HUDEP-2 (cell line): ENCODE data around the gene LMO7.
A peak's percentile ranks its signal among the peaks of the same experiment; 100 is the strongest.

ENCODE experiments used
- DNase-seq, 76 experiments: peaks; one replicate each; lab custom pipeline; 2025; ENCODE audit not compliant: unreplicated experiment in 76 of 76; lab: John Stamatoyannopoulos, UW

The LMO7 gene

DNA sequence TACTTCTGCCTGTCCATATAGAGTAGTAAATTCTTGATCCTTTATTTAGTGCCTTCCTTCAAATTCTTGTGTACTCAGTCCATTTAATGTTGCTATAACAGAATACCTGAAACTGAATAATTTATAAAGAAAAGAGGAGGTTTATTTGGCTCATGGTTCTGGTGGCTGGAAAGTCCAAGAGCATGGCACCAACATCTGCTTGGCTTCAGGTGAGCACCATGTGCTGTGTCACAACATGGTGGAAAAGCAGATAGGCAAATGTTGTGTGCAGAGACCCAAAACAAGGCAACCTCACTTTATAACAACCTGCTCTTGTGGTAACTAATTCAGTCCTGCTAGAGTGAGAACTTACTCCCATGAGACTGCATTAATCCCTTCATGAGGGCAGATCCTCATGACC is 195.3 kb downstream of the LMO7 start:
- DNase-seq, result no peak

- DNase-seq, result no peak
Measured at GRCh38 chr13:75832812-75833211, 196.7 kb downstream of the LMO7 start.

GRCh38 chr13:75836441-75836840 is 200.3 kb downstream of the LMO7 start:
- no peak for DNase-seq

- DNase-seq, result no peak
Measured at GRCh38 chr13:75838366-75839005, 202.4 kb downstream of the LMO7 start.

- no peak for DNase-seq
Measured at GRCh38 chr13:75839406-75839805, 203.3 kb downstream of the LMO7 start.

- no peak for DNase-seq
Measured at GRCh38 chr13:75841905-75842304, 205.8 kb downstream of the LMO7 start.

- no peak for DNase-seq
Measured at GRCh38 chr13:75843074-75843473, 206.9 kb downstream of the LMO7 start.

- no peak for DNase-seq
Measured at GRCh38 chr13:75843991-75844390, 207.9 kb downstream of the LMO7 start.

- no peak for DNase-seq
Measured at GRCh38 chr13:75847588-75847987, 211.5 kb downstream of the LMO7 start.

GRCh38 chr13:75850916-75851315 is 214.8 kb downstream of the LMO7 start:
- peak in 19 of 76 experiments; percentile 1 to 51 (median 6) for DNase-seq

DNA sequence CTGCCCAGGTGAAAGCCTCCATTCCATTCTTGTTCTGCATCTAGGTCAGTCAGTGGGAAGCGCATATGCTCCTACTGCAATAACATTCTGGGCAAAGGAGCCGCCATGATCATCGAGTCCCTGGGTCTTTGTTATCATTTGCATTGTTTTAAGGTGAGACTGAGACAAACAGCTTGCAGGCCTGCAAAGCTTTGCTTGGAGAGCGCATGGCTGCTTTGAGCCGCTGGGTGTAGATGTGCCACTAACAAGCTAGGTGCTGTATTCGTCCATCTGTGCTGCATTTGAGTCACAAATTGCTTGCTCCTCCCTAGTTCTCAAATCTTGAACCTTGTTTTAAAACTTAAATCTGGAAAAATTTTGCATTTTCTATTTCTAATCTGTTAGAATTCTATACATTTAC is 219.1 kb downstream of the LMO7 start:
- DNase-seq, result no peak

- no peak for DNase-seq
Measured at GRCh38 chr13:75855847-75856246, 219.7 kb downstream of the LMO7 start.

DNA sequence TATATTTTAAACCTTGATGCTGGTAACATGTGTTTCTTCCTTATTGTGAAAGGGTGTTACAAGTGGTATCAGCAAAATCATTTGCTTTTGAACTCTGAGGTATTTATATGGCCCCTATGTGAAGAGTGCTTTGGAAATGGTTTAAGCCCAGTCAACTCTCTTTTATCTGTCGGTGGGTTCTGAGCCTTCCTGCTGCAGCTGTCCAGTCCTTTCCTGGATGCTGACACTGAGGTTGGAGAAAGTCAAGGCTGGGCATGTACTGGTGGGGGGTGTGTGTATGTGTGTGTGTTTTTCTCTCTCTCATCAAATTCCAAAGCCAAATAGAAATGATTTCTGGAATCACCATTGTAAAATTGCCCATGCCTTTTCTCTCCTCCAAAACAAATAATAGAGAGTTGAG is 221.2 kb downstream of the LMO7 start:
- no peak for DNase-seq

- no peak for DNase-seq
Measured at GRCh38 chr13:75860935-75861334, 224.8 kb downstream of the LMO7 start.

DNA sequence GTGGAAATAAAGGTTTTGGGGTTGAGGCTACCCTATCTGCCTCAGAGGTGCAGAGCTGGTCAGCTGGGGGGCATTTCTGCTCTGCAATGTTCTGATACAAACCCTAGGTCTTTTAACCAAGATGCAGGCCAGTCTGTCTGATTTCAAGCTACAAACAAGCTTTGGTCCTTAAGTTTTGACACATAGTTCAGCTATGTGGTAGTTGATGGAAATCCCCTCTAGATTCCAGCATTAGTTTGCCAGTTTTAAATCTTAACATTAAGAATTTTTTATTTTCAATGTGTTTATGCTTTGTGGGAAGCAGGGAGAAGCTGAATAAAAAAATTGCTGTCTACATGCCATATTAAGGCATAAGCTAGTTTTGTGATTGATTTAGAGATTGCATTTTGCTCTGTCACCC is 225.7 kb downstream of the LMO7 start:
- no peak for DNase-seq

DNA sequence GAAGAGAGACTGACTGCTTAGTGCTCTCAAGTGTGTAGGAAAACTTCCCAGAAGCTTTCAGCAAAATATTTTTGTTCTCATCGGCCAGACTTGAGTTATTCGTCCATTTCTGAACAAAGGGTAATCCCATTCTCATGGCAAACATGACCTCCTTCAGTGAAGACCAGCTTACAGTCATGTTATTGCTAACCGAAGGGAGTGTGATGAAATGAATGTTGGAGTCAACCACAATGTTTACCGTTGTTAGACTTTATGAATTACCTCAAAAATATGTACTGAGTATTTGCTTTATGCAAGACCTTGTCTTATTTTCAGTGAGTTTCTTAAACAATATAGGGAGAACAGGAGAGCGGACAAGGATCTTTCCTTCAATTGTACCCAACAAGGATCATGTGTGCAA is 228.6 kb downstream of the LMO7 start:
- DNase-seq, result no peak

DNA sequence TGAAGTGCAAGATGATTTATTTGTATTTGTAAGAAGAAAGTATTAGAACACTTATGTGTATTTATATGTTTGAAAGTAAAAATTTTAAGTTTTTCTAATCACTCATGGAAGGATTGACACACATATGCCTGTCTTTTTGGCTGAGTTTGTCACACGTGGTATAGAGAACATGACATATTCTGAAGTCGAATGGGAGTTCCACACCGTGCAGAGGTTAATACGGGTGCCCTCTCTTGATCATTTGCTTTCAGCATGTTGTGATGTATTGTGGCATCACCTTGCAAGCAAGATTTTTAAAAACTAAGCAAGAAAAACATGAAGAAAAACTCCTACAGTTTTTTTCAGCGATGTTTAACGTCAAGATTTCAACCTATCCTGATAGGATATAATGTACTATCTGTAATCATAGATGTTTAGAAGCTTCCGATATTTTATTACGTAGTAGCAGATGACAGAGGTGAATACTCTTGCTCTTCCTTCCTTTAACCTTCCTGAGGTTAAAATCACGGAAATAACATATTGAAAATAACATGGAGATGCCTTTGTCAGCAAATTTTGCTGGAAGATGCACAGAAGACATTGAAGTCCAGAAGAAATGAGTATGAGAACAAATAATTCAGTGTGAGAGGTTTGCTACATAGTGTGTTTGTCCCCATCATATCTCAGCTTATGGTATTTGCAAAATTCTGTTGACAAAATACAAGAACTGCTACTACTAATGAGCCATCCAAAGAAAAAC is 231.4 kb downstream of the LMO7 start:
- no peak for DNase-seq

- no peak for DNase-seq
Measured at GRCh38 chr13:75869981-75870380, 233.9 kb downstream of the LMO7 start.

- peak in 3 of 76 experiments; percentile 1 to 17 (median 12) for DNase-seq
Measured at GRCh38 chr13:75870397-75870903, 234.3 kb downstream of the LMO7 start.

- DNase-seq, result no peak
Measured at GRCh38 chr13:75871059-75871458, 234.9 kb downstream of the LMO7 start.

DNA sequence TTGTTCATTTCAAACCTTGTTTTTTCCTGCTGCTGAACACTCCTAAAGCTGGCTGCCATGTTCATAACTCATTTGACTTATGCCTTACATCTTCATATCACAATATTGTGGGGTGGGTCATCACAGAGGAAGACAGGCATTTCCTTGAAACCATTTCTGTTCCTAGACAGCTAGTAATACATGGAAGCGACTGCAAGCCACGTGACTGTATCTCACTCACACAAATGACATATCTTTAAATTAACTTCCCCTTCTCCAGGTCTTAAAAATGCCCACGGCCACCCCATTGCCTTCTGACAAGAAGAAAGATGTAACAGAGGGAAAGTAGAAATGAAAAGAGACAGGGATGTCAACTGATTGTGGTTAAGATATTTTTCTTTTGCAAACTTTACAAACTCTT is 236.8 kb downstream of the LMO7 start:
- DNase-seq, result no peak

DNA sequence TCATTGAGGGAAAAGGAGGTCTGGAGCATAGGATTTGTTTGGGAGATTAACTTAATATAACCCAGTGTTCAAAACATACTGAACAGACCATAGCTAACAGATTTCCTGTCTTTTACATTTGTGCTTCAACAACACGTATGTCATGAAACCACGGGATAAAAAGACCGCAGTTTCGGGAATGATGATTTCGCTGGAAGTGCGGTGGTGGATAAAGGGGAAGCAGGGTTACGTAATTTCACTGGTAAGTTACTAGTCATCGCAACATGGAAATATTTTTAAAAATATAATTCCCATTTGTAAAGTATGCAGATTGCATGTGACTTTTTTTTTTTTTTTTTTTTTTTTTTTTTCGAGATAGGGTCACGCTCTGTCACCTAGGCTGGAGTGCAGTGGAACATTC is 237.4 kb downstream of the LMO7 start:
- no peak for DNase-seq
